Mesothelial cell of epicardium (in vitro differentiated cells): ENCODE measurements around the gene RASSF9. TPM values are rescaled to one million over a fixed set of nuclear protein-coding genes. Genes with fewer than 3 reads are reported as not detected.

Experiments
- DNase-seq, 2 experiments: peaks; one replicate each; pipeline ENCODE4 v3.0.0; 2021; ENCODE audit warnings: low spot score in 2 of 2; ENCODE audit not compliant: unreplicated experiment in 2 of 2
- H3K27ac Mint-ChIP-seq: 2 replicates; pipeline ENCODE4 v1.8.0; 2021; ENCODE audit warnings: mixed read lengths
- H3K27me3 Mint-ChIP-seq: 2 replicates; pipeline ENCODE4 v1.8.0; 2021; ENCODE audit warnings: low read depth, mixed read lengths
- H3K36me3 Mint-ChIP-seq: 2 replicates; pipeline ENCODE4 v1.8.0; 2021; ENCODE audit warnings: mixed read lengths
- H3K4me1 Mint-ChIP-seq: 2 replicates; pipeline ENCODE4 v1.8.0; 2021; ENCODE audit warnings: mixed read lengths
- H3K4me3 Mint-ChIP-seq: 2 replicates; pipeline ENCODE4 v1.8.0; 2021; ENCODE audit warnings: mild to moderate bottlenecking, moderate library complexity, mixed read lengths
- H3K9me3 Mint-ChIP-seq: 2 replicates; pipeline ENCODE4 v1.8.0; 2021; ENCODE audit warnings: mixed read lengths
- CTCF ChIP-seq: fragments of 200-600 bp; sonication (generic); IDR thresholded peaks from one replicate; pipeline ENCODE4 v1.5.0; 2021; ENCODE audit warnings: antibody characterized with exemption; ENCODE audit not compliant: unreplicated experiment
- total RNA-seq: library from RNA; stranded (reverse); gene quantifications from 3 replicates; pipeline ENCODE4 v1.2.1, GENCODE V29; 2021

RASSF9 gene
- total RNA-seq, 1 donor from 2014 or later: 4.9 TPM

GRCh38 chr12:85821206-85821605 is 15.0 kb downstream of the RASSF9 start:
- H3K4me3 Mint-ChIP-seq: no peak overlapping the region
- H3K27me3 Mint-ChIP-seq: no peaks in the 10 kb centered on the region
- TF ChIP-seq CTCF: no peak
- DNase-seq: no peak
- H3K27ac Mint-ChIP-seq: peak overlapping the region; percentile 85
- peaks cover 23% of the 10 kb centered on the region for H3K4me1 Mint-ChIP-seq
- peaks cover 4% of the 10 kb centered on the region for H3K36me3 Mint-ChIP-seq
- peaks cover 4% of the 10 kb centered on the region for H3K9me3 Mint-ChIP-seq

- Mint-ChIP-seq H3K36me3 (peaks cover 7% of the 10 kb centered on the region), H3K27ac (no peak overlapping the region), H3K27me3 (no peaks in the 10 kb centered on the region), H3K9me3 (peaks cover 10% of the 10 kb centered on the region), H3K4me1 (peaks cover 20% of the 10 kb centered on the region), H3K4me3 (no peak overlapping the region)
- DNase-seq: no peak
- no peak for TF ChIP-seq CTCF
These were observed 16.1 kb downstream of the RASSF9 start for GRCh38 chr12:85820101-85820500.

GRCh38 chr12:85814741-85815140 is 21.5 kb downstream of the RASSF9 start:
- DNase-seq: no peak
- Mint-ChIP-seq H3K4me3 (no peak overlapping the region), H3K27me3 (no peaks in the 10 kb centered on the region), H3K27ac (no peak overlapping the region), H3K4me1 (no peaks in the 10 kb centered on the region), H3K36me3 (peaks cover 3% of the 10 kb centered on the region), H3K9me3 (peaks cover 6% of the 10 kb centered on the region)
- no peak for TF ChIP-seq CTCF

GRCh38 chr12:85814071-85814470 is 22.1 kb downstream of the RASSF9 start:
- Mint-ChIP-seq H3K27me3 (no peaks in the 10 kb centered on the region), H3K9me3 (peaks cover 6% of the 10 kb centered on the region), H3K27ac (no peak overlapping the region), H3K36me3 (peaks cover 3% of the 10 kb centered on the region), H3K4me1 (no peaks in the 10 kb centered on the region), H3K4me3 (no peak overlapping the region)
- TF ChIP-seq CTCF: no peak
- DNase-seq: no peak

- H3K27ac Mint-ChIP-seq: no peak overlapping the region
- peaks cover 13% of the 10 kb centered on the region for H3K36me3 Mint-ChIP-seq
- no peak for DNase-seq
- H3K9me3 Mint-ChIP-seq: no peaks in the 10 kb centered on the region
- no peak for TF ChIP-seq CTCF
- H3K4me3 Mint-ChIP-seq: no peak overlapping the region
- peaks cover 13% of the 10 kb centered on the region for H3K4me1 Mint-ChIP-seq
- no peaks in the 10 kb centered on the region for H3K27me3 Mint-ChIP-seq
These were observed 26.7 kb downstream of the RASSF9 start for GRCh38 chr12:85809500-85809899.

GRCh38 chr12:85807730-85808129 is 28.5 kb downstream of the RASSF9 start:
- H3K27me3 Mint-ChIP-seq: no peaks in the 10 kb centered on the region
- H3K9me3 Mint-ChIP-seq: no peaks in the 10 kb centered on the region
- peaks cover 19% of the 10 kb centered on the region for H3K4me1 Mint-ChIP-seq
- TF ChIP-seq CTCF: no peak
- peaks cover 13% of the 10 kb centered on the region for H3K36me3 Mint-ChIP-seq
- no peak overlapping the region for H3K4me3 Mint-ChIP-seq
- no peak for DNase-seq
- H3K27ac Mint-ChIP-seq: no peak overlapping the region
